HEK293T (cell line): ENCODE data around the gene CILP2.

Experiments
- CTCF ChIA-PET: fragments of 350-600 bp; formaldehyde crosslinking; extraction: SDS; loops from one replicate; lab custom pipeline; 2021; ENCODE audit warnings: antibody characterized with exemption, inconsistent platforms; lab: Yijun Ruan, JAX
- POLR2A ChIA-PET: fragments of 350-600 bp; formaldehyde crosslinking; extraction: SDS; loops from one replicate; lab custom pipeline; 2020; ENCODE audit warnings: antibody characterized with exemption, inconsistent platforms; lab: Yijun Ruan, JAX
- DNase-seq: peaks from one replicate; pipeline ENCODE4 v3.0.0; 2012; ENCODE audit warnings: mixed read lengths; ENCODE audit errors: extremely low spot score
- ARNT ChIP-seq: fragments of 450-650 bp; IDR thresholded peaks from 2 replicates; pipeline ENCODE4 v1.6.1; 2017; ENCODE audit warnings: mild to moderate bottlenecking
- BHLHE40 ChIP-seq: fragments of 450-650 bp; IDR thresholded peaks from 2 replicates; pipeline ENCODE4 v1.6.1; 2016; ENCODE audit warnings: mild to moderate bottlenecking, moderate library complexity, borderline replicate concordance
- CTBP1 ChIP-seq: fragments of 450-650 bp; IDR thresholded peaks from 2 replicates; pipeline ENCODE4 v1.6.1; 2016; ENCODE audit warnings: borderline replicate concordance
- ELF4 ChIP-seq: fragments of 450-650 bp; IDR thresholded peaks from 2 replicates; pipeline ENCODE4 v1.6.1; 2017; ENCODE audit warnings: antibody characterized with exemption
- FOXA1 ChIP-seq: fragments of 450-650 bp; IDR thresholded peaks from 2 replicates; pipeline ENCODE4 v1.6.1; 2016; ENCODE audit warnings: mild to moderate bottlenecking
- FOXK2 ChIP-seq: fragments of 450-650 bp; IDR thresholded peaks from 2 replicates; pipeline ENCODE4 v1.6.1; 2016; ENCODE audit warnings: mild to moderate bottlenecking
- FOXM1 ChIP-seq: fragments of 450-650 bp; IDR thresholded peaks from 2 replicates; pipeline ENCODE4 v1.6.1; 2017; ENCODE audit warnings: mild to moderate bottlenecking, borderline replicate concordance
- HDGF ChIP-seq: fragments of 450-650 bp; IDR thresholded peaks from 2 replicates; pipeline ENCODE4 v1.6.1; 2017; ENCODE audit warnings: antibody characterized with exemption, borderline replicate concordance
- L3MBTL2 ChIP-seq: fragments of 450-650 bp; conservative IDR thresholded peaks from 2 replicates; pipeline ENCODE4 v1.6.1; 2016; ENCODE audit warnings: mild to moderate bottlenecking
- LEF1 ChIP-seq: fragments of 450-650 bp; IDR thresholded peaks from 2 replicates; pipeline ENCODE4 v1.6.1; 2017; ENCODE audit warnings: mild to moderate bottlenecking, borderline replicate concordance
- NFRKB ChIP-seq: fragments of 450-650 bp; IDR thresholded peaks from 2 replicates; pipeline ENCODE4 v1.6.1; 2016; ENCODE audit warnings: mild to moderate bottlenecking, moderate library complexity
- PKNOX1 ChIP-seq: fragments of 450-650 bp; IDR thresholded peaks from 2 replicates; pipeline ENCODE4 v1.6.1; 2016
- SP1 ChIP-seq: fragments of 450-650 bp; IDR thresholded peaks from 2 replicates; pipeline ENCODE4 v1.6.1; 2017
- SUZ12 ChIP-seq: fragments of 450-650 bp; IDR thresholded peaks from 2 replicates; pipeline ENCODE4 v1.6.1; 2016; ENCODE audit warnings: mild to moderate bottlenecking
- TARDBP ChIP-seq: fragments of 450-650 bp; IDR thresholded peaks from 2 replicates; pipeline ENCODE4 v1.6.1; 2016
- ZNF384 ChIP-seq: fragments of 450-650 bp; IDR thresholded peaks from 2 replicates; pipeline ENCODE4 v1.6.1; 2016

Gene CILP2

GRCh38 chr19:19587771-19588170, 49.7 kb downstream of the CILP2 start:
- CTCF ChIA-PET = no interaction called here
- TF ChIP-seq NFRKB (no peak), SP1 (no peak), FOXK2 (no peak), TARDBP (no peak), CTBP1 (no peak), PKNOX1 (no peak), FOXM1 (no peak), L3MBTL2 (no peak), ELF4 (no peak), FOXA1 (no peak), ZNF384 (no peak), HDGF (no peak), SUZ12 (no peak), ARNT (no peak), BHLHE40 (no peak), LEF1 (no peak)
- POLR2A ChIA-PET = no interaction called here
- no peak for DNase-seq

GRCh38 chr19:19588546-19588945, 50.5 kb downstream of the CILP2 start:
- no peak for DNase-seq
- CTCF ChIA-PET = no interaction called here
- POLR2A ChIA-PET = no interaction called here

GRCh38 chr19:19591133-19591825, 53.2 kb downstream of the CILP2 start:
- POLR2A ChIA-PET = no interaction called here
- CTCF ChIA-PET = no interaction called here
- no peak for DNase-seq
- no peak for TF ChIP-seq PKNOX1

More at GRCh38 chr19:19588546-19588945, 50.5 kb downstream of the CILP2 start:
- no peak for TF ChIP-seq ARNT
- no peak for TF ChIP-seq SUZ12
- no peak for TF ChIP-seq ZNF384
- TF ChIP-seq FOXA1 = no peak
- no peak for TF ChIP-seq HDGF
- TF ChIP-seq TARDBP = no peak
- no peak for TF ChIP-seq PKNOX1
- TF ChIP-seq SP1 = no peak
- TF ChIP-seq LEF1 = no peak
- TF ChIP-seq L3MBTL2 = no peak
- TF ChIP-seq BHLHE40 = no peak
- TF ChIP-seq CTBP1 = no peak
- no peak for TF ChIP-seq NFRKB
- no peak for TF ChIP-seq FOXK2
- no peak for TF ChIP-seq FOXM1
- TF ChIP-seq ELF4 = no peak

- TF ChIP-seq PKNOX1 = no peak
- no peak for TF ChIP-seq FOXA1
- no peak for TF ChIP-seq HDGF
- no peak for TF ChIP-seq BHLHE40
- ChIA-PET CTCF (no interaction called here), POLR2A (interaction anchor here (1.2 kb wide), 1 partner anchor 10 kb away, joined by 3 read pairs; no protein-coding TSS in a partner anchor)
- no peak for DNase-seq
Observed at GRCh38 chr19:19592690-19593089, 54.6 kb downstream of the CILP2 start.

- CTCF ChIA-PET = interaction anchor here (0.6 kb wide), 1 partner anchor 1443 kb away, joined by 3 read pairs; no protein-coding TSS in a partner anchor
- no peak for TF ChIP-seq SUZ12
- TF ChIP-seq FOXK2 = no peak
- no peak for TF ChIP-seq NFRKB
- TF ChIP-seq FOXA1 = no peak
- no peak for TF ChIP-seq ZNF384
- no peak for TF ChIP-seq LEF1
- POLR2A ChIA-PET = no interaction called here
- no peak for DNase-seq
Observed at GRCh38 chr19:19594381-19594780, 56.3 kb downstream of the CILP2 start.

- CTCF ChIA-PET = no interaction called here
- no peak for DNase-seq
- POLR2A ChIA-PET = no interaction called here
- TF ChIP-seq SUZ12 = no peak
- no peak for TF ChIP-seq L3MBTL2
- no peak for TF ChIP-seq BHLHE40
- no peak for TF ChIP-seq CTBP1
- TF ChIP-seq FOXK2 = no peak
- no peak for TF ChIP-seq ELF4
- TF ChIP-seq ARNT = no peak
- TF ChIP-seq FOXA1 = no peak
Observed at GRCh38 chr19:19595171-19595701, 57.2 kb downstream of the CILP2 start.
